Astrocyte (in vitro differentiated cells and primary cell): ENCODE data around the gene SUSD6. TPM values are rescaled to one million over a fixed set of nuclear protein-coding genes. Genes with fewer than 3 reads are reported as not detected.

Experiments
- DNase-seq: peaks from one replicate; pipeline ENCODE4 v3.0.0-alpha.2; 2010; ENCODE audit warnings: low read depth
- FAIRE-seq: peaks from 2 replicates; lab custom pipeline; 2011; peaks lifted over from hg19 to GRCh38; lab: Jason Lieb, UNC
- H2AFZ ChIP-seq: 2 replicates; pipeline ENCODE4 v1.6.0; 2012; ENCODE audit warnings: low read depth, low read length, inconsistent platforms
- H3K27ac ChIP-seq: 2 replicates; pipeline ENCODE4 v1.5.1; 2011; ENCODE audit warnings: low read depth, low read length, inconsistent platforms
- H3K27me3 ChIP-seq: 2 replicates; pipeline ENCODE4 v1.6.0; 2011; ENCODE audit warnings: low read length, inconsistent platforms; ENCODE audit not compliant: insufficient read depth
- H3K36me3 ChIP-seq: 2 replicates; pipeline ENCODE4 v1.5.1; 2011; ENCODE audit warnings: low read length, inconsistent platforms; ENCODE audit not compliant: insufficient read depth
- H3K4me1 ChIP-seq: 2 replicates; pipeline ENCODE4 v1.5.1; 2011; ENCODE audit warnings: low read length, inconsistent platforms; ENCODE audit not compliant: insufficient read depth
- H3K4me2 ChIP-seq: 2 replicates; pipeline ENCODE4 v1.6.0; 2012; ENCODE audit warnings: low read length, inconsistent platforms
- H3K4me3 ChIP-seq: 2 replicates; pipeline ENCODE4 v1.5.1; 2011; ENCODE audit warnings: low read depth, mild to moderate bottlenecking, low read length, inconsistent platforms; ENCODE audit not compliant: insufficient read depth
- H3K79me2 ChIP-seq: 2 replicates; pipeline ENCODE4 v1.6.0; 2012; ENCODE audit warnings: mild to moderate bottlenecking, low read length, inconsistent platforms; ENCODE audit not compliant: insufficient read depth
- H3K9ac ChIP-seq: 2 replicates; pipeline ENCODE4 v1.6.0; 2012; ENCODE audit warnings: mild to moderate bottlenecking, low read length, inconsistent platforms
- H3K9me3 ChIP-seq: 2 replicates; pipeline ENCODE4 v1.5.1; 2012; ENCODE audit warnings: low read depth, mild to moderate bottlenecking, low read length, inconsistent platforms; ENCODE audit not compliant: insufficient read depth
- H4K20me1 ChIP-seq: 2 replicates; pipeline ENCODE4 v1.6.0; 2012; ENCODE audit warnings: low read length, inconsistent platforms; ENCODE audit not compliant: insufficient read depth
- H3K27ac Mint-ChIP-seq: one replicate; pipeline ENCODE4 v1.8.0; 2021; ENCODE audit warnings: mild to moderate bottlenecking, mixed read lengths; ENCODE audit not compliant: unreplicated experiment
- H3K27me3 Mint-ChIP-seq: one replicate; pipeline ENCODE4 v1.8.0; 2021; ENCODE audit warnings: low read depth, mixed read lengths; ENCODE audit not compliant: unreplicated experiment
- H3K36me3 Mint-ChIP-seq: one replicate; pipeline ENCODE4 v1.8.0; 2021; ENCODE audit warnings: low read depth, mixed read lengths; ENCODE audit not compliant: unreplicated experiment
- H3K4me1 Mint-ChIP-seq: one replicate; pipeline ENCODE4 v1.8.0; 2021; ENCODE audit warnings: low read depth, mixed read lengths; ENCODE audit not compliant: unreplicated experiment
- H3K4me3 Mint-ChIP-seq: one replicate; pipeline ENCODE4 v1.8.0; 2021; ENCODE audit warnings: mild to moderate bottlenecking, moderate library complexity, mixed read lengths; ENCODE audit not compliant: unreplicated experiment
- H3K9me3 Mint-ChIP-seq: one replicate; pipeline ENCODE4 v1.8.0; 2021; ENCODE audit warnings: mild to moderate bottlenecking, mixed read lengths; ENCODE audit not compliant: unreplicated experiment
- CTCF ChIP-seq: IDR thresholded peaks from 2 replicates; pipeline ENCODE4 v1.5.1; 2011; ENCODE audit warnings: low read depth, mild to moderate bottlenecking, inconsistent platforms, low read length, moderate library complexity; ENCODE audit not compliant: insufficient read depth
- EZH2 ChIP-seq: IDR thresholded peaks from 2 replicates; pipeline ENCODE4 v1.6.1; 2012; ENCODE audit warnings: mild to moderate bottlenecking, low read length, inconsistent platforms; ENCODE audit not compliant: insufficient read depth
- total RNA-seq: library from RNA; stranded (reverse); gene quantifications from 2 replicates; pipeline ENCODE4 v1.2.1, GENCODE V29; 2021

The SUSD6 gene
- total RNA-seq, 1 donor from 2014 or later: 25.6 TPM

- Histone ChIP-seq H3K27me3 (no peaks in the 10 kb centered on the region), H3K4me2 (no peak overlapping the region), H3K79me2 (peaks cover 8% of the 10 kb centered on the region), H4K20me1 (peaks cover 35% of the 10 kb centered on the region), H3K36me3 (peaks cover 17% of the 10 kb centered on the region), H2AFZ (no peak overlapping the region), H3K9ac (no peak overlapping the region), H3K4me1 (no peaks in the 10 kb centered on the region), H3K9me3 (no peaks in the 10 kb centered on the region), H3K27ac (no peak overlapping the region), H3K4me3 (no peak overlapping the region)
- Mint-ChIP-seq H3K9me3 (peaks cover 3% of the 10 kb centered on the region), H3K4me3 (no peak overlapping the region), H3K27ac (no peak overlapping the region), H3K27me3 (no peaks in the 10 kb centered on the region), H3K36me3 (peaks cover 38% of the 10 kb centered on the region), H3K4me1 (no peaks in the 10 kb centered on the region)
- FAIRE-seq (no peak), DNase-seq (peak; percentile 27)
- TF ChIP-seq CTCF (no peak), EZH2 (no peak)
Measured at GRCh38 chr14:69705706-69706105, 94.3 kb downstream of the SUSD6 start.

GRCh38 chr14:69708049-69708448 is 96.7 kb downstream of the SUSD6 start:
- no peak overlapping the region for H3K27ac Mint-ChIP-seq
- FAIRE-seq: no peak
- H3K9me3 Mint-ChIP-seq: peaks cover 3% of the 10 kb centered on the region

More at GRCh38 chr14:69708049-69708448, 96.7 kb downstream of the SUSD6 start:
- Histone ChIP-seq H3K4me1 (peaks cover 8% of the 10 kb centered on the region), H3K4me3 (no peak overlapping the region), H2AFZ (no peak overlapping the region), H4K20me1 (peaks cover 13% of the 10 kb centered on the region), H3K9ac (no peak overlapping the region), H3K27ac (no peak overlapping the region), H3K36me3 (peaks cover 18% of the 10 kb centered on the region), H3K4me2 (no peak overlapping the region), H3K9me3 (no peaks in the 10 kb centered on the region), H3K79me2 (no peaks in the 10 kb centered on the region), H3K27me3 (no peaks in the 10 kb centered on the region)
- Mint-ChIP-seq H3K36me3 (peaks cover 48% of the 10 kb centered on the region), H3K4me1 (peaks cover 11% of the 10 kb centered on the region), H3K4me3 (no peak overlapping the region), H3K27me3 (no peaks in the 10 kb centered on the region)
- TF ChIP-seq CTCF (no peak), EZH2 (no peak)
- DNase-seq: no peak
